Breast epithelium (tissue), 3 donors: ENCODE data around the gene FCRLA.

Source experiments
- CTCF ChIP-seq, 3 donors: fragments of 450-650 bp; IDR thresholded peaks; one replicate each; pipeline ENCODE4 v1.5.1; 2016 to 2017; ENCODE audit warnings: antibody characterized with exemption in 3 of 3, mild to moderate bottlenecking in 3 of 3, moderate library complexity in 3 of 3
- POLR2A ChIP-seq: fragments of 450-650 bp; IDR thresholded peaks from one replicate; pipeline ENCODE4 v1.6.1; 2016; ENCODE audit warnings: antibody characterized with exemption, mild to moderate bottlenecking, moderate library complexity

- TF ChIP-seq CTCF (IDR thresholded peaks at IDR 0.05) (no peak), POLR2A (no peak)
Observed at GRCh38 chr1:161705537-161705936, 1.5 kb upstream of the FCRLA start.
